Lung microvascular endothelial cell (primary cell): Measurements from ENCODE around the gene MINK1. TPM values are rescaled to one million over a fixed set of nuclear protein-coding genes. Genes with fewer than 3 reads are reported as not detected.
"Not testable (repeated sequence)": the region's sequence is repeated elsewhere in the genome, so short reads cannot be mapped to it uniquely, and the experiment has no call there.

Experiments
- DNase-seq, 2 donors: peaks; one replicate each; pipeline versions ENCODE4 v3.0.0 to v3.0.0-alpha.2; 2010; ENCODE audit warnings: low read depth in 2 of 2
- total RNA-seq: library from RNA; depleted of rRNA; stranded (reverse); fragments of >200 nt; gene quantifications from 2 replicates; pipeline ENCODE4 v1.2.1, GENCODE V29; 2014

Gene MINK1
- total RNA-seq, 1 donor from 2014 or later = 26.0 TPM

- no peak for DNase-seq
These were observed 21.7 kb upstream of the MINK1 start for GRCh38 chr17:4811471-4811870.

GRCh38 chr17:4812690-4813089 lies 20.4 kb upstream of the MINK1 start:
- no peak for DNase-seq

- peak in 1 of 2 donors; percentile 36 for DNase-seq
These were observed 18.0 kb upstream of the MINK1 start for GRCh38 chr17:4815043-4815675.

DNA sequence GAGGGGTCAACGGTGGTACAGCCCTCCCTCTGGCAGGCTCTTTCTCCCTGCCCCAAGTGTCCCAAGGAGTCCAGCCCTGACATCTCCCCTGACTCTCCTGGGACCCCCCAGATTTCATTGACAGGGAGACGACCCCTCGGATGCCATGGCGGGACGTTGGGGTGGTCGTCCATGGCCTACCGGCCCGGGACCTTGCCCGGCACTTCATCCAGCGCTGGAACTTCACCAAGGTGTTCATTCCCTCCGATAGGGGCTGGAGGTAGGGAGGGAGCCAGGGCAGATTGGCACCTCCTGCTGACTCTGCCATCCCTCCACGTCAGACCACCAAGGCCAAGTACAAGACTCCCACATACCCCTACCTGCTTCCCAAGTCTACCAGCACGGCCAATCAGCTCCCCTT lies 16.3 kb upstream of the MINK1 start:
- no peak for DNase-seq

DNA sequence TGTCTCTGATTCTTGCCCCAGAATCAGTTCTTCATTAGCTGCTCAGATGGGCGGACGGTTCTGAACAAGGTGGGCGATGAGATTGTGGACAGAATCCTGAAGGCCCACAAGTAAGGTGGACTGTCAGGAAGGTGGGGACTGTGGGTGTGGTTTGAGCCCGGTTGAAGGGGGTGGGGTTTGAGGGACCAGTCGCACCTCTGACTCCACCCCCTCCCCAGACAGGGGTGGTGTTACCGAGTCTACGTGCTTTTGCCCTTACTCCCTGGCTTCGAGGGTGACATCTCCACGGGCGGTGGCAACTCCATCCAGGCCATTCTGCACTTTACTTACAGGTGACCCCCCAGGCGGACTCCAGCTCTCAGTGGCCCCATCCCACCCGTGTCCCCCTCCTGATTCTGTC lies 14.9 kb upstream of the MINK1 start:
- DNase-seq = no peak

DNA sequence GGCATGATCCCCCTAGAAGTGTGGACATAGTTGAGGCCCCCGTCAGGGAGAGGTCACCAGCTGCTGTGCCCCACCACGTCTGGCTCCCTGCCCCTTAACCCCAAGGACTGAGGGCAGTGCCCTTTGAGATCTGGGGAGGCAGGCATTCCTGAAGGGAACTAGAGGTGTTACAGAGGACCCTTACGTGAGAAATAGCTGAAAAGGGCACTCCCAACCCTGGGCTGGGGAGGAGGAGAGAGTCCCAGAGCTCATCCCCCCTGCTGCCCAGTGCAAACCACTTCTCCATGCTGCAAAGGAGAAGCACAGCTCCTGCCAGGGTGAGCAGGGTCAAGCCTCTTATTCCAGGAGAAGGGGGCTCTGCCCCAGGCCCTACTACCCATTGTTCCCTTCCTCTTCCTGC lies 10.3 kb upstream of the MINK1 start:
- no peak for DNase-seq

DNA sequence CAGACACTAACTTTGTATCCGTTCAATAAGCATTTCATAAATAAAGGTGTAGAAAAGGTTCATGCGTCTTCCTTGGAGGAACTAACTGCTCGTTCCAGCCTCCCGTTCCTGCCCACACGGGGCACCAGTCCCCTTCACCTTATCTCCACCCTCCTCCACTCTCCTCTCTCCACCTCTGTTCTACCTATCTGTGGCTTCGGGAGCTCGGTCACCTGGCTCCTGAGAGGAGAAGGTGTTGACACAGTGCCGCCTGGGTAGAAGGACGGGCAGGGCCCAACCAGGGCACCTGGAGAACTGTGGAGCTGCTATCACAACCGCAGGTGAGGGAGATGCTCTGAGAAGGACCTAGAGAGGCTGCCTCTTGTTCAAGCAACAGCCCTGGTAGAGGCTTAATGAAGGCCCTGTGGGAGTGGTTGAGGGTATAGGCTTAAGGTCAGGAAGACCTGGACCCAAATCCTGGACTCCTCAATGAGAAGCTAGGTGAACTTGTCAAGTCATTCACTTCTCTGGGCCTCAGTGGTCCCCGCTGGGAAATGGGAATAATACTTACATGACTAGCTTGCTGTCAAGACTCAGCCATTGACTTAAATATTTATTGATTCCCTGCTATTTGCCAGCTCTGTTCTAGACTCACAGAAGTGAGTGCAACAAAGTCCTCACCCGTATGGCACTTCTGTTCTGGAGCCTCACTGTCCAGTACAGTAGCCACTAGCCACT lies 9.6 kb upstream of the MINK1 start:
- no peak for DNase-seq

DNA sequence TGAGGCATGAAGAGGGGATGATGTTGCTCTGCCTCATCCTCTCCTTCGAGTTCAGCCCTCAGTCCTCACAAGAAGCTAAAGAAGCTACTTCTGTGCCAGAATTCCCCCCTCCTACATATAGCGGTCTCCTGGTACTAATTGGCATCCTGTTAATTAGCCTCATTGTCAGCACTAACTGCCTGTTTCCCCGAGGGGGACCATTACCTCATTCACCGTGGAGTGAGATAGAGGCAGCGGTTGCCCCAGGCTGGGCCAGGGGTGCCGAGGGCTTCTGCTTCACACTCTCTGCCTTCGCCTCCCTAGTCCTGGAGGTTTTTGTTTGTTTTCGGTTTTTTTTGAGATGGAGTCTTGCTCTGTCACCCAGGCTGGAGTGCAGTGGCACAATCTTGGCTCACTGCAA lies 5.7 kb upstream of the MINK1 start:
- no peak for DNase-seq

- DNase-seq = not testable (repeated sequence)
These were observed 337 bp upstream of the MINK1 start for GRCh38 chr17:4832829-4833177.

GRCh38 chr17:4833941-4834680 lies 971 bp downstream of the MINK1 start:
- peak; percentile 60 to 66 for DNase-seq

- DNase-seq = no peak
These were observed 1.5 kb downstream of the MINK1 start for GRCh38 chr17:4834681-4835020.

- DNase-seq = no peak
These were observed 3.1 kb downstream of the MINK1 start for GRCh38 chr17:4836221-4836620.

- no peak for DNase-seq
These were observed 4.5 kb downstream of the MINK1 start for GRCh38 chr17:4837471-4838308.

GRCh38 chr17:4838309-4838785 lies 5.2 kb downstream of the MINK1 start:
- DNase-seq = no peak

DNA sequence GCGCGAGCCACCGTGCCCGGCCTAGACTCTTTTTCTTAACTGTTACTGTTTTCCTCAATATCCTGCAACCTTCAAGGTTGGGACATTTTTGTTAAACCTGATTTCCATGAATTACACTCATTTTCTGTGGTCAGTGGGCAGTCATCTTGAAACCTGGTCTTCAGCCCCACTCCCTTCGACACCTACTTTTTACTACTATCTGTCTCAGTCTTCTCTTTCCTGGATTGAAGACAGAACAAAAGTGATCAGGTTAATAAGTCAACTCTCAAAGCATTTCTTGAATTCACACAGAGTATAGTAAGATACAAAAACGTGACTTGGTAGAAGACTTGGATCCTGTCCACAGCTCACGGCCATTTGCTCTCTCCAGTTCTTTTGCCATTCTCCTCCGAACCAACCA lies 6.1 kb downstream of the MINK1 start:
- no peak for DNase-seq

- DNase-seq = no peak
These were observed 7.1 kb downstream of the MINK1 start for GRCh38 chr17:4839965-4840892.

GRCh38 chr17:4840893-4841242 lies 7.7 kb downstream of the MINK1 start:
- no peak for DNase-seq

GRCh38 chr17:4842376-4842775 lies 9.2 kb downstream of the MINK1 start:
- no peak for DNase-seq

DNA sequence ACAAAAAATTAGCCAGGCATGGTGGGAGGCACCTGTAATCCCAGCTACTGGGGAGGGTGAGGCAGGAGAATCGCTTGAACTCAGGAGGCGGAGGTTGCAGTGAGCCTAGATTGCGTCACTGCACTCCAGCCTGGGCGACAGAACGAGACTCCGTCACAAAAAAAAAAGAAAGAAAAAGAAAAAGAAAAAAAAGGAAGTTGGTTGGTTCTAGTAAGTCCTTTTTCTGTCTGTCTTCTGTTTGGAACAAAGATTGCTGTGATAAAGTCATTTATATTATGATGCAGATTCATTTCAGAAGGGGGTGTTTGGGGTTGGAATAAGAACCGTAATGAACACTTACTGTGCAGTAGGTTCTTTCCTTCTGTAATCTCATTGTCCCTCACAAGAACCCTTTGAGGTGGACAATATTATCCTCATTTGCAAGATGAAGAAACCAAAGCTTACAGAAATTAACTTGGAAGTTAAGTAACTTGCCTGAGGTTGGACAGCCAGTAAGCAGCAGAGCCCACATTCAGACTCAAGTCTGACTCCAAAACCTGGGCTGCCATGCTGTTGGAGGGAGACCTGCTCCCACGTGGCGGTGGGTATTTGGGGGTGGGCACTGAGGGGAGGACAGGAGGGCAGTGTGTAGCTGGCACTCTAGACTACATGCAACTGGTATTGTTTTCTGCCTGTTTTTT lies 10.3 kb downstream of the MINK1 start:
- DNase-seq = no peak

DNA sequence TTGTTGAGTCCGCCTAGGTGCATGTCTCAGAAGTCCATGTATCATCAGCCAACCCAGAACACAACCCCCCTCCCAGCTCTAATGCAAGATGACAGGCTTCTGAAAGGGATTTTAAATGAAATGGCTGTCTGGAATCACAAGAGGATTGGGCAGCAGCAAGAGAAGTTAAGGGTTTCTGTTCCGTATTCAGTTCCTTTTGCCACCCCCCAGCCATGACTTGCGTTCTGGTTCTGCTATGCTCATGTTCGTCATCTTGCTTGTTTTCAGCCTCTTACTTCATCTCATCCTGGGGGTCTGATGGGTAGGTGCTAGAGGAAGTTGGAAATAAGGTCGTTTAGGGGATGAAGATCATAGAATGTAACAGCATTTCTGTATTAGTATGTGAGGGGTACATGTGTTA lies 12.0 kb downstream of the MINK1 start:
- DNase-seq = no peak
